Measurements from ENCODE around the gene RACGAP1.

RACGAP1 gene

DNA sequence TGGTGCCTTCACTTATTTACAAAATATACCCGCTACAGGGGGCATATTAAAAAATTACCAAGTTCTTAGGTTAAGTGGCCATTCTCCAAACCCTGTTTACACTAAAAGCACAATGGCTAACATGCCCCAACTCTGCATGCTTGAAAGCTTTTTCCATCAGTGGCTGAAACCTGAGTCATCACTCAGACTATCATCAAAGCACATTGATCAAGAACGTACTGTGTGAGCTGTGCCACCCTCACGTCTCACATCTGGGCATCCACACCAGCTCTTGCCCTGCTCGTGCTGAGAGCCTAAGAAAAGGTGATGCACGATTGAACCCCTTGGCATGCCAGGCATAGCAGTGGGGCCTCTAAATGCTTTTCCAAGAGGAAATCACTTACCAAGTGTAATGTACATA is 39.3 kb downstream of the RACGAP1 start:
- DNase-seq (ENCODE audit: low read depth), result no peak

DNA sequence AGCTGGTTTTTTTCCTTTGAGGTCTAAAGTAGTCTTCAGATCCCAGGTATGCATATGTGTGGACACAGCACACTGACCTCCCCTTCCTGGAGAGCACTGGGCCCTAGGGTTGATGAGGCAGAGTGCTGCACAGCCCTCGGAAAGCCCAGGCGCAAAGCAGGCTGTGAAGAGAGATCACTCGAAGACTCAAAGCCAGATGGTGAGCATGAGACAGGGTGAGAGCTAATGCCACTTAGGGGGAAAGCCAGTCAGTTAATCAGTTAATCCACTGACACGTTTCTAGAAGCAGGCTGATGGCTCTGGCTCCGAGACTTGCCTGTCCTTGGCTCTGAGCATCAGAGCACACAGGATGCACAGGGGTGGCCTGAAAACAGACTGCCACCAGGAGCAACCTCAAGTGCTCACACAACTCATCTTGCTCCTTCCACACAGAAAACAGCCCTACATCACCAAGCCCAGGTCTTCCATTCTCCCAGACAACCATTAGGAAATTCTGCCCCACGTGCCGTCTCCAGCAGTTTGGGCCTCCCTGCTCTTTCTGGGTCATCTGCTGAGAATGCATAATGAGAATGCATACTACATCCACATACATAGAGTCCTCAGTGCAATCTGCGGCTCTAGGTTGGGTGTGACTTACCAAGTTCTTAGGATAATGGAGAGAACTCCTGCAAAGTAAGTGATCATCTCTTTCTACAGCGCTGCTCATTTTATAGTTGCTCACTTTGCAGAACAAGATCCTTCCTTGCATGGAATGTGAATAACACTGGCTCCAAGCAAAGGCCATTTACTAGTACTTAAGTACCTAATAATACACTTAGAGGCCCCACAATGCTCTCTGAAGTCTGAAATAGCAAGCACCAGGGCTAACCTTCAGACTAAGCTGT is 40.6 kb downstream of the RACGAP1 start:
- DNase-seq (ENCODE audit: low read depth), result no peak

DNA sequence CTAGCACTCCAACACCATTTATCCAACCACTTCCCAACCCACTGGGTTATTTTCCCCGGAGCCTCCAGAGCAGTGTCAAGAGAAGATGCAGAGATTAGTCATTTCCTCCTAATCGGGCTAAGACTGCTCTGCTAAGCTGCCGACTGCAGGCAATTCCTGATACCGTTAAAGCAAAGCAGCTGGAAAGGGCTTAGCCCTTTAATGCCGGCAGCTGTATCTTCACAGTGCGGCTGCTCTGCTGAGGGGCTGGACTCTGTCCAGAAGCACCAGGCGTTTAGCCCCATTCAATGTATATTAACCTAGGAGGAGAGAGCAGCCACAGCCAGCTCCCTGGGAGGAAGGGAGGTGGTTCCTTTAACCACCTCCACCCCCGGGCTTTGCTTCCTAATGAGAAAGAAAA is 41.4 kb downstream of the RACGAP1 start:
- DNase-seq (ENCODE audit: low read depth), result no peak

DNA sequence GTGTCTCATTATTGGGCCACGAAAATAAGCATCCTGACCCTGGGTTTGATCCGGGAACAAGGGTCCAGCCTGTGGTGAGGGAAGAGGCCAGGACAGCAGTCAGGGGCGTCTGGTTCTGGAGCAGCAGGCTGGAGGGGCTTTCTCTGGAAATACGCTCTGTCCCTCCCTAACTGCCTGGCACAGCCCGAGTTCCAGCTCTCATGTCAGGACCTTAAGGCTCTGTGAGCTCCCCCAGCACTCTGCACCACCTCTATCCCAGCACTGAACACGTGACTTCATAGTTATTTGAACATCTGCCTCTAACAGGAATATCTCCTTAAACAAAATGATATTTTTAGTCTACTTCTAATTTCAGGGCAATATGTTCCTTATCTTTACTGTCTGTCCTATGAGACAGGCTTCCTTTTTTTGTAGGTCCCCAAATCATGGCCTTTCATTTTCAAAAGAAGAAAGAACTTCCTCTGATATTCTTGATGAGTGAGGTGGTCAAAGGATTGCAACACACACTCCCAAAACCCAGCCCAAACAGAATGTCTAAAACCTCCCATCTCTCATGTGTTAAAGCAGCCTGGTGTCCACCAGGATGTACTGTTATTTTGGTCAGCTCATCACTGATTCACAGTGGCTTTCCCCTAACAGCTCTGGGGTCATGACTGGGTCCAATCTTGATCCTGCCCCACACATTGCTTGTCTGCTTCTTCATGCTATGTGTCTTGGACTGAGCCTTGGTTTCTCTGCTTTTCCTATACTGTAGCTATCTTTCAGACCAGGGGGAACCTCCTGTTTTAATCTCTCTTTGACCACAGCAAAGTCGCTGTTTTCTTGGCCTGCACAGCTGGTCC is 42.8 kb downstream of the RACGAP1 start:
- no peak for DNase-seq (ENCODE audit: low read depth)

DNA sequence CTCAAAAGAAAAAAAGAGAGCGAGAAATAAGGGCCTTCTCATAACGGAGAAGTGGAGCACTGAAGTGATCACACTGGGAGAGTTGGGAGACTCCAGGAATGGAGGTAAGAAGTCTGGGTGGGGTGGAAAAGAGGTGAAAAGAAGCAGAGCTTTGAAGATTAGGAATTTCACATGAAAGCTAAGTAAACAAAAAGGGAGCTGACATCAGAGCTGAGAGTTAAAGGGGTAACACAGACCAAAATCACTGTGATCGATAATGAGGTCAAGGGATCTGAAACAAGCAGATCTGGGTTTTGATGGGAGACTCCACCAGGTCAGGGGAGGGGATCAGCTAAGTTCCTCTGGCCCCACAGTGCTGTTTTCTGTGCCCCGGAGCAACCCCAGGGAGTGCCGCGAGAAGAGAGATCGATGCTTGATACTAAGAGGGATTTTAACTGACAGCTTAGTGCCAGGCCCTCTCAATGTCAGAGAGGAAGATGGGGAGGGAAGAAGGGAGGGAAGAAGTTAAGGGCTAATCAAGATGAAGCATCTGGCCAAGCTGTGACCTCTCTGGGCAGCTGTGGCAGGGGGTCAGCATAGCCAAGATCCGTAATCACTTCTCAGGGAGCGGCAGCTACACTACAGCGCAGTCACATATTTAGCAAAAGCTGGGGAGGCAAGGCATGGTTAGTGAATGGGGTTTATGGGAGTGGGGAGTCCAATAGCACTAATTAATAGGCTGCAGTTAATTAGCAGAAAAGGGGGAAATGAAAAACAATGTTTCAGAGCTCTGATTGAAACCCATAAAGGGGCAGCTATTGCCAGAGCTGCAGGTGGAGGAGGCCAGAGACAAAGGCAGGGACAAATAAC is 44.6 kb downstream of the RACGAP1 start:
- no peak for DNase-seq (ENCODE audit: low read depth)

DNA sequence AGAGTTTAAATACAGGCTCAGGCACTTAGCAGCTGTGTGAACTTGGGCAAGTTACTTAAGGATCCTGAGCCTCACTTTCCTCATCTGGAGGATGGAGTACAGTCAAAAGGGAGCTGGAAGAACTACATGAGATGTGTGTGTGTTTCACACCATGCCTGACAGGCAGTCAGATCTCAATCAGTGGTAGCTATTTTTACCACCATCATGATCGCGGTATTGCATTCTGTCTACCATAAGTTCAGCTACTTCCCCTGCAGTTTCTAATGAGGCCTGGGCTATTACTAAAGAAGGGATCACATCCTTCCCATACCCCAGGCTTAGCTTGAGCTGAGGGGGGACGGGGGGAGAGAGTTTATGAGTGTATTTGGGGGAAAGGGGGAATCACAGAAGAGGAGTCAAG is 45.5 kb downstream of the RACGAP1 start:
- DNase-seq (ENCODE audit: low read depth), result no peak

DNA sequence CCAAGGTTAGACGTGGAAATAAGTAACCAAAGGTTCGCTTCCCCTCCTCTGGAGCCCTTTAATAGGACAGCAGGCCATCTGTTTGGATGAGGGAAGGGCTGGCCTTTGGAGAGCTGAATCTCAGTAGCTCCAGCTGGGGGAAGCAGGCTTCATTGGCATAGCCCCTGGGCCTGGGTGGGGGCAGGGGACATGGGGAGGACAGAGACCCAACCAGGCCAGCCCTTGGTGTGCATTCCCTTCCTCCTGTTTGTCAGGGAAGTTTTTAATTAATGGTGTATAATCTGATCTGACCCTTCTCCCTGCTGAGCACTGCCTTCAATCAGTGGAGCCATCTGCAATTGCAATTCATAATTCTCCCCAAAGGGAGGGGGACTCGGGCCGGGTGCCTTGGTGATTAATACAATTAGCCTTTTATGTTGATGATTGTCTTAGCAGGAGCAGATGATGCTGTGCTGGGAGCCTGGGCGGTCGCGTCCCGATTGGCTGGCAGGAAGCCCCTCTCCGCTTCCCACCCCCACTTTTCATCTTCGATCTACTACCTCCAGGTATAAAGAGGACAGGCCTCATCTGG is 46.2 kb downstream of the RACGAP1 start:
- DNase-seq (ENCODE audit: low read depth), result no peak

DNA sequence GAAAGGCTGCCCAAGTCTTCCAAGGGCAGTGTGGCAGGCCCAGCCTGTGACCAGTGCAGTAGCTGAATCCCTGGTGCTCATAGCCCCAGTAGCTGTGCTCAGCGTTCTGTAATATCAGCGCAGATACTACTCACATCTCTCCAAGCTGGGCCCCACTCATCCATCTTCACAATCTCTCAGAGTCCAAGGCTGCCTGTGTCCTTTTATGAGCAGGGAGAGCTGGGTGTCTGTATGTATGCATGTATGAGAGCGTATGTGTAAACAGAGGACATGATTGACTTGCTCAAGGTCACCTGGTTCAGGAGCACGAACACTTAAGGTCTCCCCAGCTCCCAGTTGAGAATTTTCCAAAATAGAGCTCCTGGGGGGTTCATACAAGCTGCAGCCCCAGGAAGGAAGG is 47.2 kb downstream of the RACGAP1 start:
- DNase-seq (ENCODE audit: low read depth), result no peak

DNA sequence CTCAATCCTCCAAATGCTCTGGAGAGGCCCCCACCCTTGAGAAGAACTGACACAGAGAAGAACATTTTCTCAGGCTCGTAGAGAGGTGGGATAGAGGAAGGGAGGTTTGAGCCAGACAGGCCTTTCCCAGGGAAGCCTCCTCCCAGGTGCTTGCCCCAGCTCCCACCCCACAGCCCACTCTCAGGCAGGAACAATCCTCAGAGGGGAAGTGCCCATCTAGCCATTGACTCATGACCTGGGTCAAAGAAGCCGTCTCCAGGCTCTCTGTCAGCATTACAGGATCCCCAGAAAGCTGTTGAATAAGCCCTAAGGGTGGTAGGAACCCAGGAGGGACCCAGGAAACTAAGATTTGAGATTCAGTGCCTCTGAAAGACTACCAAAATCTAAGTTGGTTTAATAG is 48.7 kb downstream of the RACGAP1 start:
- no peak for DNase-seq (ENCODE audit: low read depth)

DNA sequence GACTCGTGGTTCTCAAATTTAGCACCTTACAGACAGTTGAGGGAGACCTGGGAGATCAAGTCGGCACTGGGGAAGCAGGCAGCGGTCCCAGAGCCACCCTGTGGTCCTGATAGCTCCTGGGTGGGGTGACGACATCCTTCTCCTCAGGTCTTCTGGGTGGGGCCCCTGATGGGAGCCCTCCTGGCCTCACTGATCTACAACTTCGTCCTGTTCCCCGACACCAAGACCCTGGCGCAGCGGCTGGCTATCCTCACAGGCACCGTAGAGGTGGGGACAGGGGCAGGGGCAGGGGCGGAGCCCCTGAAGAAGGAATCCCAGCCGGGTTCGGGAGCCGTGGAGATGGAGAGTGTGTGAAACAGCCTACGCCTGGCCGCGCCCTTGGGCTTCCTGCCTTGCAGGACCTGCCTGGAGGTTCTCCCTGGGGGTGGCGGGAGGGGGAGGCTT is 50.0 kb downstream of the RACGAP1 start:
- no peak for DNase-seq (ENCODE audit: low read depth)

DNA sequence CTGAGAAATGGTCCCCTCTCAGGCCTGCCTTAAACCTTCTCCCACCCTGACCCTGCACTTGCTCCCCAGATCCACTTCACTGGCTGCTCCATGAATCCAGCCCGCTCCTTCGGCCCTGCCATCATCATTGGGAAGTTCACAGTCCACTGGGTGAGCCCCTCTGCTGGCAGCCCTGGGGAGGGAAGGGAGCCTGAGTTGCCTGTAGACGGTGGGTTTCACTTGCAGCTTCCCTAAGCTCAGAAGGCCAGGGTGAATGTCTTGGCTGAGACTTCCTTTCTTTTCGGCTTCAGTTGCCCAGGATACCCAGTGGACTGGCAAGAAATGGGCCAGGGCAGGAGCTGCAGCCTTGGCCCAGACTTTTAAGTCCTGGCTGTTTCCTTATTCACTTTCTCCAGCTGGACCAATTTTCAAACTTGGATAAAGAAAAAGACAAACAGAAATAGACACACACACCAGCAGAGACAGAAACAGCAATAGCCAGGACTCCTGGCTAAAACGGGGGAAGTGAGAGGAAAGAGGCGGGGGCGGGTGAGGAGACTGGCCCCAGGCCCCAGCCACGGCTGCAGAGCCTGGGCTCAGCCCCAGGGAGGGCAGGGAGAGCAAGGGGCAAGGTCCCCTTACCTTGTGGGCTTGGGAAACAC is 50.5 kb downstream of the RACGAP1 start:
- DNase-seq (ENCODE audit: low read depth), result no peak

DNA sequence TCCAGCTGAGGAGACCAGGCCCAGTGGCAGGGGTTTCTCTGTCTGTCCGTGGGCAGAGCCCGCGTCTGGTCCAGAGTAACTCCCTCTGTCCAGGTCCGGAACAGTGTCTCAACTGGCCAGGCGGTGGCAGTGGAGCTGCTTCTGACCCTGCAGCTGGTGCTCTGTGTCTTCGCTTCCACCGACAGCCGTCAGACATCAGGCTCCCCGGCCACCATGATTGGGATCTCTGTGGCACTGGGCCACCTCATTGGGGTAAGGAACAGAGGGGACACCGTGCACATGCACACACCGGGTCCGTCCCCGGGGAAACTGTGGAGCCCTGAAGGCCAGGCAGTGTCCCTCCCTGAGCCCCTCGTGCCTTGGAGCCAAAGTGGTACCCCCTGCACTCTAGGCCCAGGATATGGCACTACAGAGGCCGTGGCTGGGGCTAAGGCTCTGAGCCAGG is 51.0 kb downstream of the RACGAP1 start:
- no peak for DNase-seq (ENCODE audit: low read depth)

DNA sequence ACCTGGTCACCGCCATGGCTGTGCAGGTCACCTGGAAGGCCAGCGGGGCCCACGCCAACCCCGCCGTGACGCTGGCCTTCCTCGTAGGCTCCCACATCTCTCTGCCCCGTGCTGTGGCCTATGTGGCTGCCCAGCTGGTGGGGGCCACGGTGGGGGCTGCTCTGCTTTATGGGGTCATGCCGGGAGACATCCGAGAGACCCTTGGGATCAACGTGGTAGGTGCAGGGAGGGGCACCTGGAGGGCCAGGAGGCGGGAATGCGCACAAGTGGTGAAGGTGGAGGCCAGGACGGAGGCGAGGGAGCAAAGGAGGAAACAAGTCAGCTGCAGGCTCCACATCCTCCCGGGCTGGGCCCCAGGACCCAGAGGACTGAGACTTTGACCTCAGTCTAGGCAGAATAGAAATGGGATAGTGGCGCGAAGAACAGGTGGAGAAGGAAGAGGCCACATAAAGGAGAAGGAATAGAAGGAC is 51.9 kb downstream of the RACGAP1 start:
- no peak for DNase-seq (ENCODE audit: low read depth)

DNA sequence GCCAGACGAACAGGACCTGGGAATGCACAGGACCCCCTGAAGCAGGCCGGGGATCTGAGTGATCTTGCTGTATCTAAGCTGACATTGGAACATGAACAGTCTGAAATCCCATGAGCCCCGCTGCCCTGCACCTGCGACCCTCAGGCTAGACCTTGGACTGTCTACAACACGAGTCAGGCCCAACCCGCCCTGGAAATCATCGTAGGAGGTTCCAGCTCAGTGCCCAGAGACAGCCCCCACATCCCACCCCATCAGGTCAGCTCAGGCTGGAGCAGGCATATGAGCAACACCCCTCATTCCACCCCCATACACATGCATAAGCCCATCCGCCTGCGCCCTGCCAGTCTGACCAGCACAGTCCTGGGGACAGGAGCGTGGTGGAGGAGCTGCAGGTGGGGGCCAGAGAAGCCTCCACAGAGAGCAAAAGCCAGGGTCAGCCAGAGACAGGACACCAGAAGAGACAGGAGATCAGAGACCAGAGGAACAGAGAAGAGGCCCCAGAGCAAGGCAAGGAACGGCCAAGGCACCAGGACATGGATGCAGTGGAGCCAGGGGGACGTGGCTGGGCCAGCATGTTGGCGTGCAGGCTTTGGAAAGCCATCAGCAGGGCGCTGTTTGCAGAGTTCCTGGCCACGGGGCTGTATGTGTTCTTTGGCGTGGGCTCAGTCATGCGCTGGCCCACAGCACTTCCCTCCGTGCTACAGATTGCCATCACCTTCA is 52.5 kb downstream of the RACGAP1 start, which contains the start of gene AQP6:
AQP6 (plus strand) TSS at position 307 of the 720 bp plus-strand sequence; CDS start at position 534, 227 bp downstream.
- DNase-seq (ENCODE audit: low read depth), result no peak

DNA sequence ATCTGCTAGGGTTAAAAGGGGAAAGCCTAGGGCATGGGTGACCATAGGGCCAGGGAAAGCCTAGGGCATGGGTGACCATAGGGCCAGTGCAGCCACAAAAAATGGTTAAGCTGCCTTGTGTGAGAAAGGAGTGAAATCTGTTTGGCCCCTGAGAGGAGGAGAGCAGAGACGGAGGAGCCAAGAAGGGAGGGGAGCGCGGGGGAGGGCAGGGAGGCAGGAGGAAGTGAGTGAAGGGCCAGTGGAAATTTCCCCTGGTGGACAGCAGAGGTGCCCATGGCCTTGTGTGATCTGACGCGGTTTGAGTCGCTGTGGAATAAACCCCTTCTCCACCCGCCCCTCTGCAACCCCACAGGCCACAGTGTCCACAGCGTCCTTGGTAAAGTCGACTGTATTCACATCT is 53.2 kb downstream of the RACGAP1 start:
- no peak for DNase-seq (ENCODE audit: low read depth)

DNA sequence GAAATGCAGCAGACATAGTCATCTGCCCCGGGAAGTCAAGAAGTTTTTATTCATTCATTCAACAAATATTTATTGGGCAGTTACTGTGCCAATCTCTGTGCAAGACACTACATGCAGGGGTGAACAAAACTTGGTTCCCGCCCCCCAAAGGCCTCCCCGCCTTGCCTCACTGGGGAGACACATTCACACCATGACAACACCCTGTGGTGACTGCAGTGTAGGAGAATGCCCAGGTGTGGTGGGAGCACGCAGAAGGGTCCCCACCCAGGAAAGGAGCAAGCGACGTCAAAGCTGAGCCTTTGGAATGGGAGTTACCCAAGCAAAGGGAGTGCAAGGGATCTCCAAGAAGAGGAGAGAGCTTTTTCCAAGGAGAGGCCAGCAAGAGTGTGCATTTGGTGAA is 54.2 kb downstream of the RACGAP1 start:
- no peak for DNase-seq (ENCODE audit: low read depth)

DNA sequence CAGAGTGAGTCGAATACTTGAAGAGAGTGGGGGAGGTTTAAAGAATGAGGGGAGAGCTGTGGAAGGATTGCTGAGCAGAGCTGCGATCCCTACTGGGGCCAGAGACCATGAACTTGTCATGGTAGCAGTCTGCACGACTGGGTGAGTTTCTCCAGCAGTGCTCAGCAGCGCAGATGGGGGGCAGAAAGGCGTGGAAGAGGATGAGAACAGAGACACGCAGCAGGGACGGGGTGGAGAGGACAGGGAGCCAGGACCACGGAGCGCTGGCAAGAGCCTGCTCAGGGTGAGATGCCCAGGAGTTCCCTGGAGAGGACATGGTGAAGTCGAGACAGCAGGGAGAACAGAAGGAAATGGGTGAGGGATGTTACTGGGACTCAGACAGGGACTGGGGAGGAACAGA is 54.6 kb downstream of the RACGAP1 start:
- DNase-seq (ENCODE audit: low read depth), result no peak

DNA sequence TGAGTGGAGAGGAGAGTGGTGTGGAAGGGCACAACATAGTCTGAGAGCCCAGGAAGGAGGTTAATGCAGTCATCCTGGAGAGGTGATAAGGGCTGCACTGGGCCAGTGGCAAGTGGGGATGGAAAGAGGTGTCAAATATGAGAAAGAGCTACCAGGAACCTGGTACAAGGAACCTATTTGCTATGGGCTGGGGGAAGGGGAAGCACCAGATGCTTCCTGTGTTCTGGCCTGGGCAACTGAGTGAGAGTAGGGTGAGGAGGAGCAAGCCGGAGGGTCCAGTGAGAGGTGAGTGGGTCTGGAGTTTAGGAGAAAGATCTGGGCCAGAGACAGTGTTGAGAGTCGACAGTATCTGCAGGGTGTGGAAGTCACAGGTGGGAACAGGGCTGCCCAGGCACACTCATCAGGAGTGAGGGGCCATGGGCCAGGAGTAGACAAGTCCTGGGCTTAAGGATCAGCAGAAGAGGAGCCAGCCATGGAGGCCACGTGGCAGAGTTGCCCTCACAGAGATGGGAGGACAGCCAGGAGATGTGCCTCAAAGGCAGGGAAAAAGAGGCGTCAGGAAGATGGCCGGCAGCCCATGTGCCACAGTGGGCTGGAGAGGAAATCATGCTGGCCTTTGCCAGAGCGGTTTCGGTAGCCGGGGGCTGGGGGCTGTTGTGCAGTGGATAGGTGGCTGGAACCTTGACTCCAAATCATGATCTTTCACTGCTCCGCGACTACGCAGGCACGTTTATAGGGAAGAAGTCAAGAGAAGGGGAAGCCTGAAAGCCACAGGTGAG is 55.5 kb downstream of the RACGAP1 start:
- no peak for DNase-seq (ENCODE audit: low read depth)

DNA sequence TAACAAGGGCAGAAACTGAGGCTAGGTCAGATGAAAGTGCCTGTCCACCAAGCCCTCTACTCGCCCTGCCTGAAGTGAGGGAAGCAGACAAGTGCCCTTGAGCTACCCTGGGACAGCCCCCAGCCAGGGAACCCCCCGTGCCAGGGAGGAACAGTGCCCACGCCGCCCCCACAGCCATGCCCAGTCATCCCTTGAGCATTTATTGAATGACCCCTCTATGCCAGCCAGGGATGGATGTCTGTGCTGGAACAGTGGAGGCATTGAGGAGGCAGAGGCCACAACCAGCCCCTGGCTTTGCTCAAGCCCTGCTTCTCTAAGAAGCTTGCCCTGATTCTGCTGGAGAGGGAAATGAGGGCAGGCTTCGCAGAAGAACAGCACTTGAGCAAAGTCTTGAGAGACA is 56.3 kb downstream of the RACGAP1 start:
- no peak for DNase-seq (ENCODE audit: low read depth)

DNA sequence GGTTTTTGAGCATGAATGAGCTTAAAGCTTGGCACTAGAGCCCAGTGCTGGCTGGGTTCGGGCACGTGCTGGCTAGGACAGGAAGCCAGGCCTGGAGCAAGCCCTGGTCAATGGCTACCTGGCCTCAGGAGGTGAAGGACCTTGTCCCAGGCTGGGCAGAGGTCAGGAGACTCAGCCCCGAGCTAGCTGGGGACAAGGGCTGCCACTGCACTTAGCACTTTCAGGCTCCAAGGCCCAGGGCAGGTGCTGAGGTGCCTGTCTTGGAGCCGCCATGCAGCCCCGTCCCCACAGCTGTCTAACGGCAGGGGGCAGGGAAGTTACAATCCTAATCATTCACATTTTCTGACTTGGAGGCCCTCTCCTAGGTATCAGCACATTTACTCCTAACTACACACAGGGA is 56.8 kb downstream of the RACGAP1 start:
- DNase-seq (ENCODE audit: low read depth), result no peak

All from stimulated activated CD8-positive, alpha-beta memory T cell treated with anti-CD3 and anti-CD28 coated beads, Interleukin-12 subunit alpha, Interleukin-12 subunit beta, amount 100 ng/mL, for 1 hour (primary cell).